IPS-18a (cell line): ENCODE measurements around the gene MAN1B1.

Experiments used
- H3K27ac ChIP-seq: one replicate; pipeline ENCODE4 v1.5.1; 2013; ENCODE audit warnings: low read length
- H3K27me3 ChIP-seq: one replicate; pipeline ENCODE4 v1.6.1; 2013; ENCODE audit warnings: mild to moderate bottlenecking, low read length; ENCODE audit not compliant: control insufficient read depth, insufficient read depth
- H3K36me3 ChIP-seq: one replicate; pipeline ENCODE4 v1.6.1; 2013; ENCODE audit warnings: low read depth, low read length; ENCODE audit not compliant: control insufficient read depth
- H3K4me1 ChIP-seq: one replicate; pipeline ENCODE4 v1.6.1; 2013; ENCODE audit warnings: low read depth, low read length; ENCODE audit not compliant: control insufficient read depth
- H3K4me3 ChIP-seq: one replicate; pipeline ENCODE4 v1.5.1; 2013; ENCODE audit warnings: low read length
- H3K9ac ChIP-seq: one replicate; pipeline ENCODE4 v1.6.1; 2013; ENCODE audit warnings: mild to moderate bottlenecking, low read length, moderate library complexity
- H3K9me3 ChIP-seq: one replicate; pipeline ENCODE4 v1.6.1; 2013; ENCODE audit warnings: low read depth, low read length; ENCODE audit not compliant: control insufficient read depth

The MAN1B1 gene

DNA sequence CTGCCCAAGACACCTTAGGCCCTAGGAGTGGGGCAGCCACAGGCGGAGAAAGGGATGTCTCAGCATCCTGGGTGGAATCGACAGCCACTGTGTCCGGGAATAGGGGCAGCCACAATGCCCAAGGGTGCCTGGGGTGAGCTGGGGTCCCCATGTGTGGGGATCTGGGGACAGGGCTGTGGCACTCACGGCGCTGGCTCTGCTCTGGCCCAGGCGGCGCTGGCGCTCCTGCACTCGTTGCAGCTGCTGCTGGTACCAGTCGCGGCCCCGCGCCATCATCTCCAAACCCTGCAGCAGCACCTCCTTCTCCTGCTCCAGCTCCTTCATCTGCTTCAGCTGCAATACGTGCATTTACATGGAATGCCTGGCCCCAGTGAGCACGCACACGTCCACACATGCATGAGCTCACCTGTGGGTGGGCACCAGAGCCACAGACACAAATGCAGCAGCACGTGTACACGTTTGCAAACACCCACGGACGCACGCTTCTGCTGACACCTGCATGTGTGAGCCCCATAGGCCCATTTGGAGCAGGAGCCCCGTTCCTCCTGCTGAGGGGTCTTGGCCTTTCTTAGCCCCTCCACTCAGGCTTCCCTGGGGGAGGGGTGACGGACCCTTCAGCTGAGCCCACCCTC lies 21.3 kb upstream of the MAN1B1 start:
- Histone ChIP-seq H3K9ac (no peak overlapping the region), H3K27ac (no peak overlapping the region), H3K4me1 (no peaks in the 10 kb centered on the region), H3K4me3 (no peak overlapping the region), H3K36me3 (no peaks in the 10 kb centered on the region), H3K9me3 (no peaks in the 10 kb centered on the region), H3K27me3 (peaks cover 8% of the 10 kb centered on the region)

DNA sequence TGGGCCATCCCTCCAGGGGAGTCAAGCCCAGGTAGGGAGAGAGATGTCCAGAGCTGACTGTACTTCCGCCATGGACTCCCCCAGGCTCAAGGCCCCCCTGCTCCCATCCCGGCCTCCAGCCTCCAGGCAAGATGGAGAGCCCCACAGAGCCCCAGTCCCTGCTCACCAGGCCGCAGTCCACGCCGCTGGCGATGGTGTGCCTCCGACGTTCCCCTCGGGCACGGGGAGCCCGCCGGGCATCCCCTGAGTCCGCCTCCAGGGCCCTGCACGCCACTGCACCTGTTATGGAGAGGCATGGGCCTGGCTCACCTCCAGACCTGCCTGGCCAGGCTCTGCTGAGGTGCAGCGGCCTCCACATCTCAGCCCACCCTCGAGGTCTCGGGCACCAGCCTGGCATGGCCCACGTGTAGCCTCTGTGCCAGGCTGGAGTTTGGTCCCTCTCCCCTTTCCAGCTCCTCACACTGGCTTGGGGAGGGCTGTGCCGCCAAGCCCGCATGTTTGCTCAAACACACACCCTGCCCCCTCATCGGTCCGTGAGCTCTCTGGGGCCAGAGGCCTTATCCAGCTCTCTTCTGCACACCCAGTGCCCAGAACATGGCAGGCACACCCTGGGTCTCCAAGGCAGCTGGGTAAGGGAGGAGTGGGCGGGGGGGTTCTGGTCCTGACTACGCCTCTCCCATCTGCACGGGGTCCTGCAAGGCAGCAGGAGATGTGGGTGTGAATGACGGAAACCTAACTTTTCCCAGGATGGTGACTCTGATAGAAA lies 20.5 kb upstream of the MAN1B1 start:
- Histone ChIP-seq H3K9me3 (no peaks in the 10 kb centered on the region), H3K4me3 (no peak overlapping the region), H3K27me3 (peaks cover 10% of the 10 kb centered on the region), H3K4me1 (no peaks in the 10 kb centered on the region), H3K27ac (no peak overlapping the region), H3K9ac (no peak overlapping the region), H3K36me3 (no peaks in the 10 kb centered on the region)

DNA sequence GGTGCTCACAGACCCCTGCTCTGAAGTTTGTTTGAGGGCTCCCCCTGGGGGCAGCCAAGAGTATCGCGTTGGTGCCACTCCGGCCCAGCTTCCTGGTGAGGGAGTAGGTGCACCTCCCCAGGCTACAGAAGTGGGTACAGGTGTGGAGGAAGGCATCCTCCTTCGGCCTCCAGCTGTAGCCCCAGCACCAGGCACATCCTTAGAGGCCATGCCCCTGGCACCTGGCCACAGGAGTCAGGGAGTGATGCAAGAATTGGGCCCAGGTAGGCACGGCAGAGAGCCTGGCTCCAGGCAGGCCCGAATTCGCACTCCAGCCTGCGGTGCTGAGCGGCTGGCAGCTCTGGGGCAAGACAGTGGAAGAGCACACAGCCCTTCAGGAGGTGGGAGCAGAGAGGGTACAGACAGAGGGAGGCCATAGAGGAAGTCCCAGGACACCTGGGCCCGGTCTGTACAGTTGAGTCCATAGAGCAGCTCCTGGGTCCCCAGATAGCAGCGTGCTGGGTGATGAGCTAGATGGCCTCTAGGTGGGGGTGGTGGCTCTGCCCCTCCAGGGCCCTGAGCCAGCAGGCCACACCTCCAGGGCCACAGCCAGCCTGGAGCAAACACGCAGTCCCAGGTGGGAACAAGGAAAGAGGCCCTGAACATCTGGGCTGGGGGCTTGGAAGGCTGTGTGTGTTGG lies 18.8 kb upstream of the MAN1B1 start:
- Histone ChIP-seq H3K4me1 (no peaks in the 10 kb centered on the region), H3K9me3 (no peaks in the 10 kb centered on the region), H3K27ac (no peak overlapping the region), H3K36me3 (no peaks in the 10 kb centered on the region), H3K27me3 (peaks cover 15% of the 10 kb centered on the region), H3K4me3 (no peak overlapping the region), H3K9ac (no peak overlapping the region)

DNA sequence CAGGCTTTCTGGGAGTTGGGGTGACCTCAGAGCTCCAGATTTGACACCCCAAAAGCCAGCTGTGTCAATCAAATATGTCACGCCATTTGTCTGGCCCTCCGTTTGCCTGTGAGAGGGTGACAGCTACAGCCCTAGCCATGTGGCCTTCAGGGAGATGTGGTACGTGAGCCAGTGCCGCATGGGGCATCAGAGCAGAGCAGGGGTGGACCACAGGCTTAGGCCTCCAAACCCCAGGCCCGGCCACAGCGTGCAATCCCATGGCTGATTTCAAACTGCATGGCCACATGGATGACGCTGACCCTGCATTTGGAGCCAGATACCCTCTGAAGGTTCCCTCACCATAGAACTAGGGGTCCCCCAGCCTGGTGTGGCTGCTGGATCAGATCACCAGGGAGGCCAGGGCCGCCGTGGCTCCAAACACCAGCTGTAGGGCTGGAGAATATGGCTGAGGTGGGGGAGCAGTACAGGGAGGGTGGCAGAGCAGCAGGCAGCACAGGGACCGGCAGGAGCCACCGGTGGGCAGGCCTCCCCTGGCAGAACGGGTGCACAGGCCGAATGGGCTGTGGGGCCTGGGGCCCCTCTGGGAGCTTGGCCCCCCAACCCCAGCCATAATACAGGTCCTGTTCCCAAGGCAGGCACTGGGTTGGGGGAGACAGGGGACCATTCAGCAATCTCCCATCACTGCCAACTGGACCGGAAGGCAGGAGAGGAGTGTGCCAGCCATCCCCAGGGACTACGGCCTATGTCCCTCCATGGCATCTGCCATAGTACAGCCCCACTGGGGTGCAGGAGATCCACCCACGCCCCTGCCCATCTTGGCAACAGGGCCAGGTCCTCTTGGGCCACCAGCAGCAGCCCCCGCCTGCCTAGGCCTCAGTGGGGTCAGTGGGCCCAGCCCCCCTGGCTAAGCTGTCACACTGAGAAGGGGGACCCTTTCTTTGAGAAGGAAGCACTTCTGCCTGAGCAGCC lies 18.0 kb upstream of the MAN1B1 start:
- no peak overlapping the region for H3K9ac ChIP-seq
- H3K4me3 ChIP-seq: peak overlapping the region; percentile 53
- H3K27me3 ChIP-seq: peaks cover 15% of the 10 kb centered on the region
- no peaks in the 10 kb centered on the region for H3K4me1 ChIP-seq
- H3K9me3 ChIP-seq: no peaks in the 10 kb centered on the region
- H3K36me3 ChIP-seq: no peaks in the 10 kb centered on the region
- no peak overlapping the region for H3K27ac ChIP-seq

DNA sequence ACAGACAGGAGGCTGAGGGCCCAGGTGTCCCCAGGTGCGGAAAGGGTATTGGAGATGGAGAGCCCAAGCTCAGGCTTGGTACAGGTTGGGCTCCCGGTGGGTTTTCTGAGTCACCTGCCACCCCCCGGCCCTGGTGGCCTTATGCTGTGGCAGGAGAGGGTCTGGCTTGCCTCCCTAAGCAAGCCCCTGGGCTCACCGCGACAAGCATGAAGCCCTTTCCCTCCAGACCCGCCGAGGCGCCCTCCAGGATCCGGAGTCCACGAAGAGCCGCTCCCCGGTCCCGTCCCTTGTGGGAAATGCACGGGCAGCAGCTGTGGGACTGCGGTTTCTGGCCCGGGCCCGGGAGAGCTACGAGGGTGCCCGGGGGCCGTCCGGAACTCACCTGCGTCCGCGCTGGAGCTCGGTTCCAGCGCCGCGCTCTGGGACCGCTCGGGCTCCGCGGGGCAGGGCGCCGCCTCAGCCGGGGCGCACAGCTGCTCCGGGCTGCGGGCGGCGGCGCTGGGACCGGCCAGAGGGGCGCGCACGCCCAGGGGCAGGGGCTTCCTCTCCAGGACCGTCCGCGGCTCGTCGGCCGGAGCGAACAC lies 17.2 kb upstream of the MAN1B1 start:
- Histone ChIP-seq H3K4me3 (peak overlapping the region; percentile 53), H3K9ac (no peak overlapping the region), H3K27ac (no peak overlapping the region), H3K4me1 (no peaks in the 10 kb centered on the region), H3K36me3 (no peaks in the 10 kb centered on the region), H3K9me3 (no peaks in the 10 kb centered on the region), H3K27me3 (peaks cover 15% of the 10 kb centered on the region)

DNA sequence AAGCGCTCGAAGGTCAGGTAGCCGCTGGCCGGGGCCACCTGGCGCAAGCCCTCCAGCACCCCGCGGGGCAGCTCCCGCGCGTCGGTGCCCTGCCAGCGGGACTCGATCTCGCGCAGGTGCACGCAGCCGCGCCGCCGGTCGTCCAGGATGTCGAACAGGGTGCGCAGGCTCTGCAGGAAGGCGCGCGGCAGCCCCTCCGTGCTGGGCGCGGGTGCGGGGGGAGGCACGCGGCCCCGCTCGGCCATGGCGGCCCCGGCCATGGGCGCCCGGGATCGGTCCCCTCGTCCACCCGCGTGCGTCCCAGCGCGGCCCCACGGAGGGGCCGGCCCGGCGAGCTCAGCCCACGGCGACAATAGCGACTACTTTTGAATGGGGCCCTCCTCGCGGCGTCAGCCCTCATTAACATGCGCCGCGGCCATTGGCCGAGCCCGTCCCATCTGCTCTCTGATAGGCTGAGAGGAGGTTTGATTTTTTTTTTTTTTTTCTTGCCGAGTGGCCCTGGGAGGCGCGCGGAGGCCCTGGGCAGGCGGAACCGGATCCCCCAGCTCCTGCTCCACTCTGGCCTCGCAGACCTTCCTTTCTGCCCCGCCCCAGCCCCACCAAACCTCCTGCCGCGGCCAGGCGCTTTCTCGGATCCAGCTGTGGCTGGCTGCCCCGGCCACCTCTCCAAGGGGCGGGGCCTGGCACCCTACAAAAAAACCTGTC lies 16.4 kb upstream of the MAN1B1 start, which contains the start of gene SAPCD2:
Gene SAPCD2, minus strand, starts transcription at position 357 of the 705 bp plus-strand sequence. Its CDS starts 97 bp downstream, at position 260.
- H3K27ac ChIP-seq: no peak within 1 kb of the TSS
- H3K4me3 ChIP-seq: peak within 1 kb of the TSS; percentile 53
- no peaks in the 10 kb centered on the region for H3K36me3 ChIP-seq
- H3K9ac ChIP-seq: no peak within 1 kb of the TSS
- H3K27me3 ChIP-seq: peaks cover 15% of the 10 kb centered on the region
- H3K9me3 ChIP-seq: no peaks in the 10 kb centered on the region
- no peaks in the 10 kb centered on the region for H3K4me1 ChIP-seq

DNA sequence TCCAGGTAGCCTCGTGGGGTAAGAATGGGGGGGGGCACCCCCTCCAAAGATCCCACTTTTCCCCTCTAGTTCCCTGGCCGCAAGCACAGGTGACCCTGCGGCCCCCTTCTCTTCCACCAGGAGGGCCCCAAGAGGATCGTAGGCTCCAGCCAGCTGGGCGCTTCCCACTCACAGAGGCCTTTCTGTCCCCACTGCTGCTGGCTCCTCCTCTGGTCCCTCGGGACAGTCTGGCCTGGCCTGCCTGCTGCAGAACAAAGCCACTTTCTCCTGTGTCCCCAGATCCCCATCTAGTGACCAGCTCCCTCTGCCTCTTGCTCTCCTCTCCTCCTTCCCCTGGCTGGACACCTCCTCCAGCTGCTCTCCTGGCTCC lies 15.9 kb upstream of the MAN1B1 start:
- Histone ChIP-seq H3K36me3 (no peaks in the 10 kb centered on the region), H3K4me1 (no peaks in the 10 kb centered on the region), H3K27ac (no peak overlapping the region), H3K9me3 (no peaks in the 10 kb centered on the region), H3K4me3 (peak overlapping the region; percentile 44), H3K27me3 (peaks cover 15% of the 10 kb centered on the region), H3K9ac (no peak overlapping the region)

DNA sequence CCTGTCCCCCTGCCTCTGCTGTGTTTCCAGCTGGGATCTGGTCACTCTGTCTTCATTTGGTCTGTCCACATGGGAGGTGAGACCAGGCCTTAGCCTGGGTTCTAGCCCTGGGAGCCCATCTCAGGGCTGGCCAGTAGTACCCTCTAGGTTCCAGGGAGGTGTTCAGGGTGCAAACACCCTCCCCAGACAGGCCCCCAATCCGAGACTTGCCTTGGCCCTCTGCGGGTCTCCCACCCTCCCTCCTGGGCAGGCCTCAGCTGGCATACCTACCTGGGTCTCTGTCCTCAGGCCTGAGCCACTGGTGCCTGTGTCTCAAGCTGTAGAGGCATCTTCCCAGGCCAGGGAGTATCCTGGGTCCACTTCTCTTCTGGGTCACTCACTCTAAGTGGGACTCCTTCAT lies 15.5 kb upstream of the MAN1B1 start:
- H3K4me1 ChIP-seq: no peaks in the 10 kb centered on the region
- H3K9ac ChIP-seq: no peak overlapping the region
- peaks cover 19% of the 10 kb centered on the region for H3K27me3 ChIP-seq
- no peaks in the 10 kb centered on the region for H3K36me3 ChIP-seq
- H3K4me3 ChIP-seq: peak overlapping the region; percentile 44
- no peak overlapping the region for H3K27ac ChIP-seq
- H3K9me3 ChIP-seq: no peaks in the 10 kb centered on the region

DNA sequence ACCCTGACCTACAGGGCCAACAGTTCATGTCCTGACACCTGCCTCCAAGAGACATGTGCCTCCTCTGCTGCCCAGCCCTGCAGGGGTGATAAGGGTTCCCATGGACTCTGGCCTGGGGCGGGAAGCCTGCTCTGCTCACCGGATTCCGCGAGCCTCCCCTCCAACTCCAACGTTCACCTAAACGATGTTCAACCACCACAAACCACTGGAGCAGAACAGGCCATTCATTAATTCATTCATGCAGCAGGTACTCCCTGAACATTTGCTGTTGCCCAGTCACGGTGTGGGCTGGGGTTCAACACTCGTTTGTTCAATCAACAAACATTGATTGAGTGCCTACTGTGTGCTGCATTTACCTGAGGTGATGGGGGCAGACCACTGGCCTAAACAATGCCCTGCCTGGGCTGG lies 12.8 kb upstream of the MAN1B1 start:
- no peak overlapping the region for H3K27ac ChIP-seq

DNA sequence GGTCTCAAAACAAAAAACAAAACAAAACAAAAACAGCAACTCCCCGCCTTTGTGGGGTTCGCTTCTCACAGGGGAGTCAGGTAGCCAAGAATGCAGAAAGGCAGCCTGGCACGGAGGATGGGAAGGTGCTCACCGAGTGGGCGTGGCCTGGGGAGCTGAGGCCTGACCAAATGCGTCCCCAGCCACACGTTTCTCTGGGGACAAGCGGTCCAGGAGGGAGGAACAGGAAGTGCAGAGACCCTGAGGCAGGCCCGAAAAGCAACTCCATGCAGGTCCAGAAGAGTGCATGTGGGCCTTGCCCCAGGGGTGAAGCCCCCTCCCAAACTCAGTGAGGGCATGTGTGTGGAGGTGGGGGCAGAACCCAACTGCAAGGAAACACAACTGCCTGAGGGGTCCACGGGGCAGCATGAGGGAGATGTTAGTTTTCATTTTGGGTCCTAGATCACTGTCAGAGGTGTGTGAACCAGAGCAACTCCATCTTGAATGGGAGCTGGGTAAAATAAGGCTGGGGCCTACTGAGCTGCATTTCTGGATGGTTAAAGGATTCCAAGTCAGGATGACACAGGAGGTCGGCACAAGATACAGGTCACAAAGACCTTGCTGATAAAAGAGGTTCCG lies 12.0 kb upstream of the MAN1B1 start:
- H3K4me1 ChIP-seq: peaks cover 5% of the 10 kb centered on the region
- no peak overlapping the region for H3K27ac ChIP-seq
- no peak overlapping the region for H3K9ac ChIP-seq
- H3K9me3 ChIP-seq: no peaks in the 10 kb centered on the region
- no peak overlapping the region for H3K4me3 ChIP-seq
- H3K36me3 ChIP-seq: no peaks in the 10 kb centered on the region
- H3K27me3 ChIP-seq: peaks cover 44% of the 10 kb centered on the region

More for the DNA sequence above, 12.8 kb upstream of the MAN1B1 start:
- peaks cover 44% of the 10 kb centered on the region for H3K27me3 ChIP-seq
- H3K36me3 ChIP-seq: no peaks in the 10 kb centered on the region
- H3K4me1 ChIP-seq: peaks cover 5% of the 10 kb centered on the region
- no peak overlapping the region for H3K9ac ChIP-seq
- H3K9me3 ChIP-seq: no peaks in the 10 kb centered on the region
- H3K4me3 ChIP-seq: no peak overlapping the region
